Measurements from ENCODE around the gene ETV5. TPM values are rescaled to one million over a fixed set of nuclear protein-coding genes. Genes with fewer than 3 reads are reported as not detected.
"Not testable (repeated sequence)": the region's sequence is repeated elsewhere in the genome, so short reads cannot be mapped to it uniquely, and the experiment has no call there.

Gene ETV5
- total RNA-seq, 1 experiment from 2014 or later, result 90.6 TPM

DNA sequence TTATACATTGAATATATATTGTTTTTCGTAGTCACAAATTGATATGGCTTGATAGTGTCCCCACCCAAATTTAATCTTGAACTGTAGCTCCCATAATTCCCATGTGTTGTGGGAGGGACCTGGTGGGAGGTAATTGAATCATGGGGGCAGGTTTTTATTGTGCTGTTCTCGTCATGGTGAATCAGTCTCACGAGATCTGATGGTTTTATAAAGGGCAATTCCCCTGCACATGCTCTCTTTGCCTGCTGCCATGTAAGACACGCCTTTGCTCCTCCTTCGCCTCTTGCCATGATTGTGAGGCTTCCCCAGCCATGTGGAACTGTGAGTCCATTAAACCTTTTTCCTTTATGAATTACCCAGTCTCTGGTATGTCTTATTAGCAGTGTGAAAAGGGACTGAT is 82.9 kb downstream of the ETV5 start:
- peak; percentile 38 for DNase-seq (ENCODE audit: low read depth)

DNA sequence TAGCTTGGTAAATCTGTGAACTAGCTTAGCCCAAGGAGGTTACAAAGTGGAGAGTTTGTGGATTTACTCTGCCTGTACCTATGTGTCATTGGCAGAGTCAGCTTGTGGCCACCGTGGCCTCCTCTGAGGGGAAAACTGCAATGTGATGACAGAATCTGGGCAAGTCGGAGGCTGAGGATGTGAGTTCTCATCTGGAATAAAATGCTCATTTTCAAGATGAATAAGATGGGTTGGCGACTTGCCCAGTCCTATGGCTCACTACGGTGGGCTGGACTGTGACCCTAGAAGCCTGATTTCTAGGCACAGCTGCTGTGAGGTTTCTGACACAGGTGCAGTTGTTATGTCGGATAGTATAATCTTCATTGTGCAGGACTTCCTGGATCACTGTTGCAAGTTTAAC is 83.7 kb downstream of the ETV5 start:
- peak; percentile 68 for DNase-seq (ENCODE audit: low read depth)

DNA sequence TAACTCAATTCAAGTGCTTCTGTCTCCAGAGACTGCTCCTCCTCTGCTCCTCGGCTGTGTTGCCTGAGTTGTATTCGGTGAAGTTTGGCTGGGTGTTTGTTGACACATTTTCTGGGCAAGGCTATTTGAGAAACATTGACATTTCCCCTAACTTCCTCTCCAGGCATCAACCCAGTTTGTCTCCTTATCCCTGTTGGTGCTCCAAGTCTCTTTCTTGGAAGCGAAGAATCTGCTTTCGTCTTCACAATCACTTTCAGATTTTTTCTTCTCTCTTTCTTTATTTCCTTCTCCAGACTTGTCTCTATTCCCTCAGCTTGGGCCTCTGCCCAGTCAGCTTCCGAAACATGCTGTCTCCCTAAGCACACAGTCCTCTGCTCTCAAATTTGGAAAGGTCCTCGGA is 84.7 kb downstream of the ETV5 start:
- no peak for DNase-seq (ENCODE audit: low read depth)

DNA sequence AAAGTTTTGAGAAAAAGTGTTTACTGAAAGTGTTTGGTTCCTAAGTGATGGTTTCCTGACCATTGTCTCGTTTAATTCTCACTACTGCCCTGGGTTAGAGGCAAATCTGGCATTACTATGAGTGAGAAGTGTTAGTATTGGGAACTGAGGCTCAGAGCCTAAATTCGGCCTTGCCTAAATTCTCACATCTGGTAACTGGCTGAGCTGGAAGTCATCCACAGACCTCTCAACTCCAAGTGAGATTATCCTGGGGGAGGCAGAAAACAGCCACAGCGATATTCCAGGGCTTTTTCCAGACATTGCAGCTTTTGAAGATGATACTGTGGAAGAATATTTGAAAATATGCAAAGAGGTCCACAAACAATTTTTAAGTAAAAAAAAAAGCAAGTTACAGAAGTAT is 86.0 kb downstream of the ETV5 start:
- no peak for DNase-seq (ENCODE audit: low read depth)

DNA sequence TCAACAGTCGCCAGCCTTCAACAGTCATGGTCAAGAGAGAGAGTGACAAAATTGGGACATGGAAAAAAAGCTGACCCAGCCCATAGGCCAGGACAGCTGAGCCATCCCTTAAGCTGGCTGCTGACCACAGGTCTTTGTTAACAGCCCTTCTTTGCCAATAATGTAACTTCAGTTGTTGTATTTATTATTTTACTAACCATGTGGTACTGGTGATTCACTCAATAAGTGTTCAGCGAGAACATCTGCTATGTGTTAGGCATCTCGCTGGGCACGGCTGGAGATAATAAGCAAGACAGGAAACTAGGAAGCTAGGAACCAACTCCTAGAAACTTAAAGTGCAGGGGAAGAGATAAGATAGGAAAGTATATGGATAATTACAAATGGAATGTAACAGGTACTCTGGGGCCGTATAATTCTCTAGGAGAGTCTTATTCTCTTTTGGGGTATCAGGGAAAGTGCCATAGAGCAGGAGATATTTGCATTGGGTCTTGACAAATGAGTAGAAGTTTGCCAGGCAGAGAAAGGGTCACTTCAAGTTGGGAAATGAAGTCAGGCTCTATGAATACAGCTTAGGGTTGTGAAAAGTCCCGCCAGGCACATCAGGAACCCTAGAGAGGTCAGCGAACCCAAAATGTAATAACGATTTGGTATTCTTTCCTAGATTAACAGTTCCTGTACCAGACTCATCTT is 87.1 kb downstream of the ETV5 start:
- peak; percentile 91 for DNase-seq (ENCODE audit: low read depth)

DNA sequence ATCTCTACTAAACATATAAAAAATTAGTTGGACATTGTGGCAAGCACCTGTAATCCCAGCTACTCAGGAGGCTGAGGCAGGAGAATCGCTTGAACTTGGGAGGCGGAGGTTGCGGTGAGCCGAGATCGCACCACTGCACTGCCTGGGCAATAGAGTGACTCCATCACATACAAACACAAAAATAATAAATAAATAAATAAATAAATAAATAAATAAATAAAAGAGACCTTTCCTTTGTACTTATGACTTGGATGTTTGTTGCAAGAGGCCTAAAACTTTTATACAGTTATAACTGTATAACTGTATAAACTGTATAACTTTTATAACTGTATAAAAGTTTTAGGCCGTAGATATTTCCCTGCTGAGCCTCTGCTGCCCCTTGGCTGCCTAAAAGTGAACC is 87.6 kb downstream of the ETV5 start:
- DNase-seq (ENCODE audit: low read depth), result not testable (repeated sequence)

DNA sequence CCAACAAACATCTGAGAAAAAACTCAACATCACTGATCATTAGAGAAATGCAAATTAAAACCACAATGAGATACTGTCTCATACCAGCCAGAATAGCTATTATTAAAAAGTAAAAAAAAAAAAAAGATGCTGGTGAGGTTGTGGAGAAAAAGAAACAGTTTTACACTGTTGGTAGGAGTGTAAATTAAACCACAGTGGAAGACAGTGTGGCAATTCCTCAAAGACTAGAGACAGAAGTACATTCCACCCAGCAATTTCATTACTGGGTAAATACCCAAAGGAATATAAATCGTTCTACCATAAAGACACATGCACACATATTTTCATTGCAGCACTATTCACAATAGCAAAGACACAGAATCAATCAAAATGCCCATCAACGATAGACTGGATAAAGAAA is 89.6 kb downstream of the ETV5 start:
- DNase-seq (ENCODE audit: low read depth), result not testable (repeated sequence)

DNA sequence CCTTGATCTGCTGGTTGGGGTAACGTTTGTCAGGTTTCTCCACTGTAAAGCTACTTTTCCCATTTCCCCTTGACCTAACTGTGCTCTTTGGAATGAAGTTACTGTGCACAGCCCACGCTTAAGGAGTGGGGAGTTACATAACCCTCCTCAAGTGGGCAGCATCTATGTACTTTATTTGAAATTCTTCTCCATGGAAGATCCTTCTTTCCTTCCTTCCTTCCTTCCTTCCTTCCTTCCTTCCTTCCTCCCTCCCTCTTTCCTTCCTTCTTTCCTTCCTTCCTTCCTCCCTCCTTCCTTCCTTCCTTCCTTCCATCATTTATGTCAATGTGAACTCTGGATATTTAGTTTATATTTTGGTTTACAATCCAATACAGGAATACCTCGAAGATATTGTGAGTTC is 94.0 kb downstream of the ETV5 start:
- no peak for DNase-seq (ENCODE audit: low read depth)

DNA sequence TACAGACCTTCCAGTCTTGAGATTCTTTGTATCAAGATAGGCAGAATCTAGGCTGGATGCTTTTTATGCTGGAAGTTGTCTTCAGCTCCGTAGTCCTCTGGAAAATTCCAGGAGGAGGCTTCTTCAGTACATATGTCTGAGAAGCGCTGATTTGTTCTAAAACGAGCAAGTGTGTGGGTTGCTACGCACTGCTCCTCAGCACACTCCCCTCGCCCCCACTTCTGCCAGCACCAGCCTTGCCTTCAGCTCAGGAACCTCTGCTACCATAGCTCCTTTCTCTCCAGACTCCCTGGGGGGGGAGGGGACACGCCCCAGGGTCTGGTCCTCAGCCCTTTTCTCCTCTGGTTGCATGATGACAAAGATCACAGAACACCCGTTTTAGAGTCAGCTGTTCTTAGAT is 95.6 kb downstream of the ETV5 start:
- no peak for DNase-seq (ENCODE audit: low read depth)

DNA sequence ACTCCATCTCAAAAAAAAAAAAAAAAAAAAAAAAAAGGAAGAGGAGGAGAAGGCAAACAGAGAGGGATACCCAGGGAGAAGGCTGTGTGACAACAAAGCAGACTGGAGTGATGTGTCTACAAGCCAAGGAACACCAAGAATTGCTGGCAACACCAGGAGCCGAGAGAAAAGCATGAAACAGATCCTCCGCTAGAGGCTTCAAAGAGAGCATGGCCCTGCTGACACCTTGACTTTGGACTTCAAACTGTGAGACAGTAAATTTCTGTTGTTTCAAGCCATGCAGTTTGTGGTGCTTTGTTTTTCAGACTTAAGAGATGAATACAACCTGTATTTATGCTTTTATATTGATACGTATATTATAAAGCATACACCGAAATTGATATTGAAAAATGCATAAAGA is 96.8 kb downstream of the ETV5 start:
- no peak for DNase-seq (ENCODE audit: low read depth)

DNA sequence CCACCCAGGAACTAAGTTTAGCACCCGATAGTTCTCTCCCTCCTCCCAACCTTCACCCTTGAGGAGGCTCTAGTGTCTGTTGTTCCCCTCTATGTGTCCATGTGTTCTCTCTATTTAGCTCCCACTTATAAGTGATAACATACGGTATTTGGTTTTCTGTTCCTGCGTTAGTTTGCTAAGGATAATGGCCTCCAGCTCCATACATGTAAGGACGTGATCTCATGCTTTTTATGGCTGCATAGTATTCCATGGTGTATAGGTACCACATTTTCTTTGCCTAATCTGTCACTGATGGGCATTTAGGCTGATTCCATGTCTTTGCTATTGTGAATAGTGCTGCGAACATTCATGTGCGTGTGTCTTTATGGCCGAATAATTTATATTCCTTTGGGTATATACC is 104.2 kb downstream of the ETV5 start:
- DNase-seq (ENCODE audit: low read depth), result no peak

DNA sequence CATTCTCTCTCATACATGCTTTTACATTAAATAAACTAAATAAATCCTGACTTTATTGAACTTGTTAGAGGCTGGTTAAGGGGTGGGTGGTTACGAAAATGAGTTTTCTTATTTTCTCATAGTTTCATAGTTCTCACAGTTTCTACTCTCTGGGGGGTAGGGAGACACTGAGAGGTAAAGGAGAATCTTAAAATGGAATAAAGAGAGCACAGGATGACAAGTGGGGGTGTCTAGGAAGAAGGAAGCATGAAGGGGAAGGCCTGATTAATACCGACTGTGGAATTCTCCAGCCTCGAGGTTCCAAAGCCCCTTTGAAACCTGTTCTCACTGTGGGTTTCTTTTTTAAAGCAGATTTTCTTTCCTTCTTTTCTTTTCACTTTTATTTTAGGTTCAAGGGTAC is 104.7 kb downstream of the ETV5 start:
- no peak for DNase-seq (ENCODE audit: low read depth)

DNA sequence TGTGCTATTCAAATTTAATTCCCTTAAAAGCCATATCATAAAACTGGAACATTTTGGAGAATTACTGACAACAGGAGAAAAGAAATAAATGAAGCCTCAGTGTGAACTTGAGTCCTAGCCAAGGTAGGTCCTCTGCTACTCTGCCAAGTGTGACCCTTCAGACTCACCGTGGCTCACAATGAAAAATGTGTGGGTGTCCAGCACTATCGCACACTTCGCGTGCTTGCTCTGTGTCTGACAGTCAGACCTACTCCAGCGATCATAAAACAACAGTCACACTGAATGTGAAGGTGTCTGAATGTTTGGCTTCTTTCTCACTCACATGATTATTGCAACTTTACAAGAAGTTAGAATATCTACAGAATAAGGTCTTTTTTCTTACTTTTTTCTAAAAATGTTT is 105.3 kb downstream of the ETV5 start:
- DNase-seq (ENCODE audit: low read depth), result no peak

DNA sequence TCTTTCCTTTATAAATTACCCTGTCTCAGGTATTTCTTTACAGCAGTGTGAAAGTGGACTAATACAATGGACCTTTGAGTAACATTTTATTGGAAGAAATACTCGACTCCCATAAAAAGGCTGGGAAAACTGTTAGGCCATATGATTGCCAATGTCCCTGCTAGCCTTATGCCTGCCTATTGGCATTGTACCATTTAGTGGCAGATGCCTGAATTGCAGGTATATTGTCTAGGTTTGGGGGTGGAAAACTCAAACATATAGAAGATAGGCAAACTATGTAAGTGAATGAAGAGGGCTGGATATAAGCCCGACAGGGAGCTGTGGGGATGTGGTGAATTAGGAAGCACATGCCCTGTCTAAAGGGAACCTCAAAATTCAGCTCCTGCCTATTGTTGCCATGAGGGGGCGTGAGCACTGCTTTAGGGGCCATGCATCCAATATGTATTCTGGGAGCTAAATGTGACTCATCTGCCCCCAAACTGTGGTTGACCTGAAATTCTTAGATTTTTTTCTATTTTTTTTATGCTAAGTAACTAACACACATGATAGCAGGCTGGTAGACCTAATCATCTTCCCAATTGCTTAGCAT is 105.9 kb downstream of the ETV5 start:
- peak; percentile 56 for DNase-seq (ENCODE audit: low read depth)

DNA sequence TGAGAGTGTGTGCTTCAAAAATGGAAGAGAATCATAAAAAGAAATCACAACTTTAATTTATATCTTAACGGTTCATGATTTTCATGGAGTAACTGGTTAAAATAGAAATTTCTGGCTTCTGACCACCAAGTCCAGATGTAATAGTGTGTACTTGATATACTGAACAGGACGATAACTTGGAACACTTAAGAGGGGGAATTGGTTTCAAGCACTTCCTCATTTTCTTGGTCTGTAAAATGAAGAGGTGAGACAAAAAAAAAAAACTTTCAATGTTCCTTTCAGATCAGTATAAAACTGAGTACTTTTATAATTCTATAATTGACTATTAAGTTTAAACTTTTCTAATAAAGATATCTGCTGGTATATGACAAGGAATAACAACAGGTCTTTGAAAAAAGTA is 107.0 kb downstream of the ETV5 start:
- DNase-seq (ENCODE audit: low read depth), result no peak

DNA sequence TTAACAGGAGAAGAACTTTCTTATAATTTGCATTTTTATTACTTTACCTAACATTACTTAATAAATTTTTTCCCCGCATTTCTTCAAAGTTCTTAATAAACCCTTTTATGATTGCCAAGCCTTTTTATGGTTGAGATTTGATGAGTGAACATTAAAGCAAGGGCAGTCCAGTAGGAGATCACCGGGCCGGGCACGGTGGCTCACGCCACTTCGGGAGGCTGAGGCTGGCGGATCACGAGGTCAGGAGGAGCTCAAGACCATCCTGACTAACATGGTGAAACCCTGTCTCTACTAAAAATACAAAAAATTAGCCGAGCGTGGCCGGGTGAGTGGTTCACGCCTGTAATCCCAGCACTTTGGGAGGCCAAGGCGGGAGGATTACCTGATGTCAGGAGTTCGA is 109.7 kb downstream of the ETV5 start:
- DNase-seq (ENCODE audit: low read depth), result no peak

DNA sequence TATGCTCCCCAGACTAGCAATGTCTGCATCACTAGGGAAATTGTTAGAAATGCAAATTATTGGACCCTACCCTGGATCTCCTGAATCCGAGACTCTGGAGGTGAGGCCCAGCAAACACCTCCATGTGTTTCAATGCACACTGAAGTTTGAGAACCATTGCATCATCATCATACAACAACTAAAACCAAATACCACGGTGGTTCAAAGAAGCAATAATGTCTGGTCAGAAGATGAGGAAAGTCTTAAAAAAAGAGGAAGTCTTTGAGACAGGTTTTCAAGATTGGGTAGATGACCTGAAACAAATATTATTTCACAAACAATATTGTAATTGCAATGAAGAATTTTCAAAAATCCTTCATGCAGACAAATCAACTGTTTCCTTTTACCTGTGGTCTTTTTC is 110.8 kb downstream of the ETV5 start:
- DNase-seq (ENCODE audit: low read depth), result no peak

DNA sequence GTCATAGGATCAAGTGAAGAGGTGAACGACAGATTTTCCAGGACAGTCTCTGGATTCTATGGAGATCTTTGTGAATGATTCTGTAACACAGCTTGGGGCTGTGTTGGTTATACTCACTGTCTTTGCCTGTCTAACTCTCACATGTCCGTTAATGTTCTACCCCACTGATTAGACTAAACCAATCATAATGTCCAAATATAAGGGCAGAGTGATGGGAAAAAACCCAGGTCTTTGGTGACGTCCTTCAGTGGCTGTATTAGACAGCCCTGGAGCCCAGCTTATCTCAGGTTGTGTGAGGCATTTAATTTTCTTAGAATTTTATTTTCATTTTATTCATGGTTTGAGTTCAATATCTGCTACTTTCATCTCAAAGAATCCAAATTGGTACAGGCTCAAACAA is 111.8 kb downstream of the ETV5 start:
- no peak for DNase-seq (ENCODE audit: low read depth)

Small RNAs within 50 kb of the gene (small RNA-seq; reads per million reads assigned to genes)
- gene RF00017, result not detected

Other genes starting within 250 kb of the ETV5 start
- 427 and 535 TPM in 2 replicates for gene TRA2B, start 171.1 kb downstream of the ETV5 start, total RNA-seq (2014; rRNA removed; shearing (Covaris generic))

Measured in HT1080 (cell line).